ENCODE measurements around the gene HECTD4.

The HECTD4 gene

DNA sequence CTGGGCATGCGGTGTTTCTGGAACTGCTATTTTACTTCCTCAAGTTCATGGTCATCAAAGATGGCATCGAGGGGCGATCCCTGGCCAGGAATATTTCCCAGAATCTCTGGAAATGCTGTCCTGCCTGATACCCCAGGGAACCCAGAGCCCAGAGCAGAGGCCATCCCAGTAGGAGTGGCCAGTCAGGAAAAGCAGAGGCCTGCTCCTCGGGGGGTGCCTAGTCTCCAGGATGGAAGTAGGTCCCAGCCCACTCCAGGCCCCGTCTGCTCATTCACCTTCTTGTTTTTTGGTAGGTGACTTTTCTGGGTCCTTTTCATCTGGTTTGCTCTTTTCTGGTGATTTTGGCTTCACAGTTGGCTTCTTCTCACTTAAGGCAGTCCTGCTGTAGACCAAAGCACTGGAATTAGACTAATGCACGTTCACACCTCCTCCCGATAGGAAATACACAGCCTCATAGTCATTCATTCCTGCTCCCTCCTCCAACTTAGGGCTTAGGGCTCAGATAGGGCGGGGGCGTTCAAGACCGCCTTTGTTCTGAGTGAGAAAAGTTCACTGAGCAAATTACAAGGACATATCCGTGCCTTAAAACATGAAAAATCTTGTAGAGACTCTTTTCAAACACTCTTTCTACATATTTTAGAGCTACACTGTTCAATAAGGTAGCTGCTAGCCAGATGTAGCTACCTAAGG lies 205.8 kb downstream of the HECTD4 start:
- DNase-seq (ENCODE audit: low read depth) = no peak

GRCh38 chr12:112175361-112176155 lies 206.7 kb downstream of the HECTD4 start:
- no peak for DNase-seq (ENCODE audit: low read depth)

- no peak for DNase-seq (ENCODE audit: low read depth)
Measured at GRCh38 chr12:112172556-112173324, 209.5 kb downstream of the HECTD4 start.

GRCh38 chr12:112170971-112171596 lies 211.1 kb downstream of the HECTD4 start:
- DNase-seq (ENCODE audit: low read depth) = no peak

GRCh38 chr12:112170376-112170775 lies 211.9 kb downstream of the HECTD4 start:
- peak; percentile 43 for DNase-seq (ENCODE audit: low read depth)

- DNase-seq (ENCODE audit: low read depth) = no peak
Measured at GRCh38 chr12:112169966-112170365, 212.3 kb downstream of the HECTD4 start.

DNA sequence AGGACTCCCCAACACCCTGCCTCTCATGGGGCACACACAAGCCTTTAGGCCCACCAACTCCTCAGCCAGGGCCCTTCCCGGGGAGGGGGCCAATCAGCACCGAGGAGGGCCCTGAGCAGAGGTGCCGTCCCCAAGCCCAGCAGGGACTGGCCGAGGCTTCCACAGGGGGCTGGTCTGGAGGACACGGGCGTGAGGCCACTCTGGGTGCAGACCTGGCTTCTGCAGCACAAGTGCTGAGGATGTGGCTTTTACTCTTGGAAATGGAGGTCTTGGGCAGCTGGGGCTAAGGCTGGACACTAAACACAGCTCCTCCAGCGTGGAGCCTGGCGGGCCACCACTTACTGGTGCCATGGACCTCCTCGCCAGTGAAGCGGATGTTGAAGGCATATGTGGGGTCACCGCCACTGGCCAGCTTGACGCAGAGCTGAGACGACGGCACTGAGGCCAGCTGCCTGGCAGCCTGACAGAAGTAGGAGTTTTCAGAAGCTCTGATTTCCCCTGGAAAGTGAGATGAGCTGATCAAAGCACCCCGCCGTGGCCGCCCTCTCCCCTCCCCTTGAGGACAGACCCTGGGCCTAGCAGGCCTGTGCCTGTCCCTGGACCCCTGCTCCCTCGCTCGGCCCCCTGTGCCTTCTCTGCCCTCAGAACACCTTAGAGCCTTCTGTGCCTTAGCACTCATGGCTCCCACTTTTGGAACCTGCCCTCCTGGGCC lies 212.9 kb downstream of the HECTD4 start:
- DNase-seq (ENCODE audit: low read depth) = no peak

DNA sequence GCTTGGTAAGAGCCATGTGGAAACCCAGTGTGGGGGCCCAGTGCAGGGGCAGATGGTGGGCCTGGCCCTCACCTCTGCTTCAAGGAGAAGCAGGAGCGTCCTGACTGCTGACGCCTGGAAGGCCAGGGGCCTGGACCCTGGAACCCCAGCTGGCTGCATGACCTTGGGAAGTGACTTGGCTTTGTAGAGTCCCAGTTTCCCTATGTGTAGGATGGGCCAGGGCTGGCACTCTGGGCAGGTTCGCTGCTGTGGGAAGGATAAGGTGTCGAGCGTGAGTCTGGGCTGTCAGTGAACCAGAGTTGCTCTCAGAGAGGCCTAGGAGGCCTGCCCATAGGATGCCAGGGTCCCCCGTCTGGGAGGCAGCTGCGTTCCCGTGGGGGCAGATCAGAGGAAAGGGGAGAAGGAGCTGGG lies 213.7 kb downstream of the HECTD4 start:
- no peak for DNase-seq (ENCODE audit: low read depth)

DNA sequence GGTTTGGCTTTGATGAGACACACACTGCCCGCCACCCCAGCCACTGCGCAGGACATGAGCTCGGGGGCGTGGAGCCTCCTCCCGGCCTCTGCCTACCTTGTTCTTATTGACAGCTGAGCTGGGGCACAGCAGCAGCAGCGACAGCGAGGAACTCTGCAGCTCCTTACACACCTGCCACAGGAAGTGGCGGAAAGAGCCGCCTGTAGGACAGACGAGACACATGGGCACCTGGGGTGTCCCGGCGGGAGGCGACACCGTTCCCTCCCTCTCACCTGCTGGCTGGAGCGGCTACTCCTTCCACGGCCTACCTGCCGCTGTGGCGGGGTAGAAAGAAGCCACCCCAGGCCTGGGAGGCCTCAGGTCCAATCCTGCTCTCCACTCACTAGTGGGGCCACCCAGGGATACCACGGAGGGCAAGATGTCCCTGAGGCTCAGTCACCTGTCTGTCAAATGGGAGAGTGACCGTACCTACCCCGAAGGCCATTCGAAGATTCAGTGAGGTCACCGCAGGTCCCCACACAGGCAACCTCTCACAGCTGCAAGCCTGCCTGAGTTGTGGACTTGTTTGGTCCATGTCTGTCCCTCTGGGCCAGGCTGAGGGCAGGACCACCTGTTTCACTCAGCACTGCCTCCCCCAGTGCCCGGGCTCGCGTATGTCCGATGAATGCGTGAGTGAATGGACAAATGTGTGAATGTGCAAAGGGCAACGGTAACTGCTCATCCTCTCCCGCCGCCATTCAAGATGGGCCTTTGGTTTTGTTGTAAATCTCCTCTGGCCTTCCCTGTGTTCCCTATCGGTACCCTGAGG lies 214.3 kb downstream of the HECTD4 start:
- no peak for DNase-seq (ENCODE audit: low read depth)

GRCh38 chr12:112167031-112167461 lies 215.2 kb downstream of the HECTD4 start:
- no peak for DNase-seq (ENCODE audit: low read depth)

DNA sequence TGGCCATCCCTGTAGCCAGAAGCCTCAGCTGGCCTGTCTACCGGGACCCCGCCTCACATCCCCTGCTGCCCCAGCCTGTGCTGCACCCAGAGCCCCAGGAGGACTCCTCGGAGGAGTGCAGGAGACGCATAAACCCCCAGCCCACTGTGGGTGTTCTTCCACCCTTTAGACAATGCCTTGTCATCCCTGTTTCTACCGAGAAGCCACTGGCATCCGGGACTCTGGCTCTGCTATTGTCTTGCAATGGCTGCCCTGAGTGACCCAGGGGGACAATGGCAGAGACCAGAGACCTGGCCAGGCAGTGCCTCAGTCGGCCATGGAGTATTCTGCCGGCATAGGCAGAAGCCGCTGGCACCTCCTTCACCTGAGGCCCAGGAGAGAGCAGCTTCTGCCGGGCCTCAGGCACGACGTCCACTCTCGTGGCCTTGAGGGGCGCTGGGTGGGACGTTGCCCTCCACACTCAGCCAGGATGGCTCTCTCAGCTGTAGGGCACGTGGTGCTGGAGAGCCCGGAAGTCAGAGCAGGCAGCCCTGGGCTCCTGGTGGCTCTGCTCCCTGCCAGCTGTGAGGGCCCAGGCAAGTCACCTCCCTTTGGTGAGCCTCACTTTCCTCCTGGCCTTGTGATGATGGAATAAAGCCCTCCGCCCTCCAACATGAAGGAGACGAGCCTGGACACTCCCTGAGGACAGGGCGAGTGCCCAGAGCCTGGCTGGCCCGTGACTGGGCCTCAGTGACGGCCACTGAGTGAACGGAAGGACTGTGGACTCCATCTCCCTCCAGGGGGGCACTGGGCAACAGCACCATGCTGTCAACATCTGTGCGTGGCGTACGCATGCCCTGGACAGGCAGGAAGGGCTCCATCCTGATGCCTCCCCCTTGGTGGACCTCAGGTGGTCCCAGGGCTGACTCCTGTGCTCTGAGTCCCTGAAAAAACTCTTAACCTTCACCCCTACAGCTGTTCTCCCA lies 215.9 kb downstream of the HECTD4 start:
- DNase-seq (ENCODE audit: low read depth) = no peak

- DNase-seq (ENCODE audit: low read depth) = no peak
Measured at GRCh38 chr12:112165624-112166023, 216.6 kb downstream of the HECTD4 start.

DNA sequence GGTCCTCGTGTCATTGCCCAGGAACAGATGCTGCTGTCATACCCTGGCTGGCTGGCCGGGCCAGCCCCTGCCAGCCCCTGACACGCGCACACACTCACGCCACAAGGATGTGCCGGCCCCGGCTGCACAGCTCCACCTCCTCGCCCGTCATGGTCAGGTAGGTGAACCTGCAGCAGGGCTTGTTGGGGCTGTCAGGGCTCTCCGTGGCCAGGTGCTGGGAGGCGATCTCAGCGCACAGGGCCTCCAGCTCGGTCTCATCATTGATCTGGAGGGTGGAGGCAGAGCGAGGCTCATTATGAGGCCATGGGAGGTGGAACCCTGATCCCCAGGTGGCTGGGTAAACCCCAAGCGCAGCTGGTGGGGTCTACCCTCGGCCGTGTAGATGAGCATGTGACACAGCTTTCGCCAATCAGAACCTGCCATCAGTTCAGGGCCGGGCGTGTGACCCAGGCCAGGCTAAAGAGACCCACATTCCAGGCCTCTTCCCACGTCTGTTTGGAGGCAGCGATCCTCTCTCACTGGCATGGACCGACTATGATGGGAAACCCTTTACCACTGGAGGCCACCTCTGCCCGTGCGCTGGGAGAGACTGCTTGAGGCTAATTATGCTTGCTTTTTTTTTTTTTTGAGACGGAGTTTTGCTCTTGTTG lies 218.1 kb downstream of the HECTD4 start:
- DNase-seq (ENCODE audit: low read depth) = no peak

DNA sequence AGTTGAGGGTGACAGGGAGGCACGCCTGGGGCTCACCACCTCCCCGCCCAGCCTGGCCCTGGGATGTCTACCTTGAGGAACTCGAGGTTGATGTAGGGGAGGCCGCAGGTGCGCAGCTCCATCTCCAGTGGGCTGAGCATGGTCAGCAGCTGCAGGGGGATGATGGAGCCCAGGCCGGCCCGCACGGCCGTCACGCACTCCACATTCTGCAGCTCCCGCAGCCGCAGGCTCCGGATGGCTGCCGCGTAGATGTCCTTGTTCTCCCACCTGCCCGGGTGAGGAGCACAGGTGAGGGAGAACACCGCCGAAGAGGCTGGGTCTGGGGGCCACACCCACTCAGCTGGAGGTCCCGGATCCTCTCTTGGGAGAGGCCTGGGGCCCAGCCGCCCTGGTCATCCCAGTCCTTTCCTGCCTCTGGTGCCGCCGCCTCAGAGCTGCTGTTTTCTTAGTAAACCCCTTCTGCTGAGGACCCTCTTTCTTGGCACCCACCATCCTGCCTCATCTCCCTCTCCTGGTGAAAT lies 218.7 kb downstream of the HECTD4 start:
- no peak for DNase-seq (ENCODE audit: low read depth)

GRCh38 chr12:112163056-112163455 lies 219.2 kb downstream of the HECTD4 start:
- DNase-seq (ENCODE audit: low read depth) = no peak

DNA sequence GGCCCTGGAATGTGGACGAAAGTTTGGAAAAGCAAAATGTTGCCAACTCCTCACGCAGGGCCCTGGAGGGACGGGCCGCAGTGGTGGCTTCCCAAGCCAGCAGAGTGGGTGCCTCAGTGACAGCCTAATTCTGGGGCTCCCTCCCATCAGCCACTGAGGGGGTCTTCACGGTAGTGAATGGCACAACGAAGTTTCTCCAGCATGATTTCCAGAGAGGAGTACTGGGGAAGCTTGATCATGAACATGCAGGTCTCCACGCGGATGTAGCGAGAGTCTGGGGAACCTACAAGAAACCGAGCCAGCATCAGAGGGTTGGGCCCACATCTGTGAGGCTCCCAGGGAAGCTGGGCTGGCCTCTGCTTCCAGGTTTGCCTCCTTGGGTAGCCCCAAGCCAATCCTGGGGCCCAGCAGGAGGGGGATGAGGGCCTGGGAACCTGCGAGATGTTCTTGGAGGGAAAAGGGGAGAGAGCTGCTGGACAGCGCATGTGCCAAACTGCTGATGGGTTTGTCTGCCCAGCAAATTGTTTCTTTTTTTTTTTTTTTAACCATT lies 219.9 kb downstream of the HECTD4 start:
- DNase-seq (ENCODE audit: low read depth) = no peak

GRCh38 chr12:112161711-112162110 lies 220.5 kb downstream of the HECTD4 start:
- no peak for DNase-seq (ENCODE audit: low read depth)

GRCh38 chr12:112160611-112161010 lies 221.6 kb downstream of the HECTD4 start:
- DNase-seq (ENCODE audit: low read depth) = no peak
